SK-N-SH (cell line): ENCODE data around the gene ZNF134. TPM values are rescaled to one million over a fixed set of nuclear protein-coding genes. Genes with fewer than 3 reads are reported as not detected.
A peak's percentile ranks its signal among the peaks of the same experiment; 100 is the strongest.

Experiments
- CTCF ChIA-PET: fragments of 300-600, 350-600 bp; formaldehyde crosslinking; extraction: SDS; loops from one replicate; lab custom pipeline; 2021; lab: Yijun Ruan, JAX
- POLR2A ChIA-PET: fragments of 350-600 bp; sonication (Branson Sonifier 250); formaldehyde crosslinking; extraction: SDS; loops from one replicate; lab custom pipeline; 2020; ENCODE audit warnings: antibody characterized with exemption, inconsistent platforms; lab: Yijun Ruan, JAX
- DNase-seq: peaks from one replicate; pipeline ENCODE4 v3.0.0; 2012
- H2AFZ ChIP-seq: fragments of 200-600 bp; sonication (generic); 2 replicates; pipeline ENCODE4 v1.8.1; 2016; ENCODE audit warnings: antibody characterized with exemption, mild to moderate bottlenecking, low read depth
- H3F3A ChIP-seq: fragments of 200-600 bp; sonication (generic); replicated peaks from 2 replicates; pipeline ENCODE3; 2016; ENCODE audit warnings: antibody characterized with exemption, mild to moderate bottlenecking; ENCODE audit not compliant: insufficient read depth
- H3K27ac ChIP-seq, 2 experiments: fragments of 200-500 bp in 1 of 2; fragments of 200-600 bp in 1 of 2; sonication (Bioruptor generic) in 1 of 2; sonication (generic), shearing (Covaris generic) in 1 of 2; 2 replicates each; pipeline versions ENCODE4 v1.5.1 to v1.6.1; 2014 to 2016; ENCODE audit warnings: low read depth in 2 of 2, inconsistent platforms in 1 of 2, low read length in 1 of 2, mild to moderate bottlenecking in 1 of 2, mixed read lengths in 1 of 2
- H3K27me3 ChIP-seq: fragments of 200-600 bp; sonication (generic), shearing (Covaris generic); 2 replicates; pipeline ENCODE4 v1.6.1; 2016; ENCODE audit warnings: mixed run types; ENCODE audit not compliant: insufficient read depth
- H3K36me3 ChIP-seq, 2 experiments: fragments of 200-500 bp in 1 of 2; fragments of 200-600 bp in 1 of 2; sonication (Bioruptor generic) in 1 of 2; sonication (generic) in 1 of 2; replicated peaks in 1 of 2; 2 replicates each; pipeline versions ENCODE3 to v1.5.1; 2014 to 2016; ENCODE audit warnings: low read length in 1 of 2, mild to moderate bottlenecking in 1 of 2; ENCODE audit not compliant: insufficient read depth in 2 of 2, control insufficient read depth in 1 of 2
- H3K4me1 ChIP-seq, 2 experiments: fragments of 200-500 bp in 1 of 2; fragments of 200-600 bp in 1 of 2; sonication (Bioruptor generic) in 1 of 2; sonication (generic), shearing (Covaris generic) in 1 of 2; 2 replicates each; pipeline versions ENCODE4 v1.5.1 to v1.6.1; 2014 to 2016; ENCODE audit warnings: low read depth in 1 of 2, low read length in 1 of 2, mixed run types in 1 of 2; ENCODE audit not compliant: insufficient read depth in 2 of 2, control insufficient read depth in 1 of 2
- H3K4me2 ChIP-seq: fragments of 200-600 bp; sonication (generic), shearing (Covaris generic); 2 replicates; pipeline ENCODE4 v1.6.1; 2017; ENCODE audit warnings: mixed run types
- H3K4me3 ChIP-seq, 2 experiments: fragments of 200-500 bp in 1 of 2; fragments of 200-600 bp in 1 of 2; sonication (Bioruptor generic) in 1 of 2; sonication (generic), shearing (Covaris generic) in 1 of 2; 2 replicates each; pipeline versions ENCODE4 v1.5.1 to v1.8.1; 2014 to 2016; ENCODE audit warnings: low read depth in 2 of 2, inconsistent platforms in 1 of 2, low read length in 1 of 2, mild to moderate bottlenecking in 1 of 2, mixed read lengths in 1 of 2, moderate library complexity in 1 of 2
- H3K79me2 ChIP-seq: fragments of 200-600 bp; sonication (generic); 2 replicates; pipeline ENCODE4 v1.8.1; 2017; ENCODE audit warnings: mild to moderate bottlenecking; ENCODE audit not compliant: insufficient read depth
- H3K9ac ChIP-seq: fragments of 200-600 bp; sonication (generic); 2 replicates; pipeline ENCODE4 v1.6.1; 2017; ENCODE audit warnings: mixed run types
- H3K9me2 ChIP-seq: fragments of 200-600 bp; sonication (generic); 2 replicates; pipeline ENCODE4 v1.6.1; 2017; ENCODE audit warnings: mixed run types
- H3K9me3 ChIP-seq: fragments of 200-600 bp; sonication (generic); 2 replicates; pipeline ENCODE4 v1.6.1; 2017; ENCODE audit warnings: mixed run types, mild to moderate bottlenecking, moderate library complexity
- H4K20me1 ChIP-seq: fragments of 200-600 bp; sonication (generic); 2 replicates; pipeline ENCODE4 v1.6.1; 2017; ENCODE audit warnings: mild to moderate bottlenecking, mixed run types; ENCODE audit not compliant: insufficient read depth
- ELF1 ChIP-seq: IDR thresholded peaks from 2 replicates; pipeline ENCODE4 v1.4.0; 2012
- EP300 ChIP-seq, 2 experiments: IDR thresholded peaks; 2 replicates each; pipeline versions ENCODE4 v1.4.0 to v1.6.1; 2012; ENCODE audit warnings: borderline replicate concordance in 1 of 2, low read depth in 1 of 2, low read length in 1 of 2
- GATA2 ChIP-seq: sonication (generic); formaldehyde crosslinking; IDR thresholded peaks from 2 replicates; pipeline ENCODE4 v1.5.0; 2020; ENCODE audit warnings: mild to moderate bottlenecking, missing genetic modification reagents
- JUND ChIP-seq: IDR thresholded peaks from 2 replicates; pipeline ENCODE4 v1.4.0; 2012
- MXI1 ChIP-seq: IDR thresholded peaks from 2 replicates; pipeline ENCODE4 v1.6.1; 2012; ENCODE audit warnings: mild to moderate bottlenecking, low read depth, low read length, improper control_type of control experiment
- NFIC ChIP-seq: IDR thresholded peaks from 2 replicates; pipeline ENCODE4 v1.4.0; 2012; ENCODE audit warnings: borderline replicate concordance
- NRF1 ChIP-seq: IDR thresholded peaks from 2 replicates; pipeline ENCODE4 v1.6.1; 2012; ENCODE audit warnings: low read depth, mild to moderate bottlenecking, low read length
- RFX5 ChIP-seq: IDR thresholded peaks from 2 replicates; pipeline ENCODE4 v1.6.1; 2012; ENCODE audit warnings: mild to moderate bottlenecking, improper control_type of control experiment, low read length
- RXRA ChIP-seq: IDR thresholded peaks from 2 replicates; pipeline ENCODE4 v1.4.0; 2012; ENCODE audit warnings: low read depth, mild to moderate bottlenecking, borderline replicate concordance
- TAF1 ChIP-seq: IDR thresholded peaks from 2 replicates; pipeline ENCODE4 v1.6.1; 2012; ENCODE audit warnings: low read depth, mild to moderate bottlenecking, low read length, moderate library complexity, borderline replicate concordance
- TCF12 ChIP-seq: IDR thresholded peaks from 2 replicates; pipeline ENCODE4 v1.4.0; 2012
- TEAD4 ChIP-seq: IDR thresholded peaks from 2 replicates; pipeline ENCODE4 v1.4.0; 2012; ENCODE audit warnings: mild to moderate bottlenecking, borderline replicate concordance; ENCODE audit not compliant: insufficient read depth
- YY1 ChIP-seq: IDR thresholded peaks from 2 replicates; pipeline ENCODE4 v1.4.0; 2012; ENCODE audit warnings: low read depth, mild to moderate bottlenecking
- WGBS: methylation state at CpG from one replicate; pipeline ENCODE4 v1.1.6; 2017; ENCODE audit warnings: low lambda C conversion rate; 5-methylcytosine and 5-hydroxymethylcytosine counted together
- polyA plus RNA-seq, 3 experiments: library from polyadenylated mRNA; depleted of rRNA; stranded (reverse); fragments of >200 nt; gene quantifications; 2 replicates each; pipeline ENCODE4 v1.2.3, GENCODE V29; 2012
- TF ChIP-seq, protein P1 (sequence below): IDR thresholded peaks from 2 replicates; pipeline ENCODE4 v1.6.1; 2012; ENCODE audit warnings: mild to moderate bottlenecking, low read depth, low read length, moderate library complexity
- TF ChIP-seq, protein P2 (sequence below): fragments of 150-350 bp; IDR thresholded peaks from 2 replicates; pipeline ENCODE4 v1.6.1; 2016; ENCODE audit warnings: mild to moderate bottlenecking, low read depth, low read length
- TF ChIP-seq, protein P3 (sequence below): IDR thresholded peaks from 2 replicates; pipeline ENCODE4 v1.4.0; 2012; ENCODE audit warnings: low read depth, borderline replicate concordance
- TF ChIP-seq, protein P4 (sequence below): fragments of 150-350 bp; IDR thresholded peaks from 2 replicates; pipeline ENCODE4 v1.6.1; 2017; ENCODE audit warnings: antibody characterized with exemption, low read length, low read depth, borderline replicate concordance
- TF ChIP-seq, protein P5 (sequence below): IDR thresholded peaks from 2 replicates; pipeline ENCODE4 v1.4.0; 2012; ENCODE audit warnings: low read depth, borderline replicate concordance

Gene ZNF134
- polyA plus RNA-seq, 1 of the 3 experiments (the other 2 are of a cell fraction): 9.8 TPM

DNA sequence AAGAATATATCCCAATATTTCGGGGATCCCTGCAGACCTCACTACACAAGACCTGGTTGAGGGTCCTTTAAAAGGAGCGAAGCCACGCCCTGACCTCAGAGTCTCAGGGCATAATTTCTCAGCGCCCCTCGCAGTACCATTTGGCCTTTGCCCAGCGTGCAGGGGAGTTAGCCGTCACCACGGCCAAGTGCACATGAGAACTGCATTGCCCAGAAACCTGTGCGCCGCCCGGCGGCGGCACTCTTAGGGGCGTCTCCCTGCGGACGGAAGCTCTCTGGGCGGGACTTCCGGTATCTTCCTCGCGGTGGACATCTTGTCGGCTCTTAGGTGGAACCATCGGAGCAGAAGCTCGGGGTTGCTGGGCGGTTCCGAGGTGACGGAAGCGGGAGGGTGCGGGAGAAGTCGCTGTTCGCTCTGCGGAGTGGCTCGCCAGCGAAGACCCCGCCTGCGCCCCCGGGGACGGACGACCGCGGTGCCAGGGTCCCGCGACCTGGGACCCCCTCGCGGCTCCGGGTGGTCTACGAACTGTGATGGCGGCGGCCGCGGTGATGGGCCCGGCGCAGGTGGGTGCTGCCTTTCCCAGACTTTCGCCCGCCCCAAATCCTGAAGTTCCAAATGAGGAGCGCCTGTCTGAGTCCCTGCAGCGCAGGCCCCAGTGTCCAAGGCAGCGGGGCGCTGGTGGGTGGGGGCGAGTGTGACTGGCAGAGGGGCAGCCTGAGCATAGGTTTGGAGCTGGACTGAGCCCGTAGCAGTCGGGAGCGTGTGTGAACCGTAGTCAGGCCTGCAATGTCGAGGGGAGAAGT lies at the start of gene ZNF134 (continued):
- TF ChIP-seq, protein P1, sequence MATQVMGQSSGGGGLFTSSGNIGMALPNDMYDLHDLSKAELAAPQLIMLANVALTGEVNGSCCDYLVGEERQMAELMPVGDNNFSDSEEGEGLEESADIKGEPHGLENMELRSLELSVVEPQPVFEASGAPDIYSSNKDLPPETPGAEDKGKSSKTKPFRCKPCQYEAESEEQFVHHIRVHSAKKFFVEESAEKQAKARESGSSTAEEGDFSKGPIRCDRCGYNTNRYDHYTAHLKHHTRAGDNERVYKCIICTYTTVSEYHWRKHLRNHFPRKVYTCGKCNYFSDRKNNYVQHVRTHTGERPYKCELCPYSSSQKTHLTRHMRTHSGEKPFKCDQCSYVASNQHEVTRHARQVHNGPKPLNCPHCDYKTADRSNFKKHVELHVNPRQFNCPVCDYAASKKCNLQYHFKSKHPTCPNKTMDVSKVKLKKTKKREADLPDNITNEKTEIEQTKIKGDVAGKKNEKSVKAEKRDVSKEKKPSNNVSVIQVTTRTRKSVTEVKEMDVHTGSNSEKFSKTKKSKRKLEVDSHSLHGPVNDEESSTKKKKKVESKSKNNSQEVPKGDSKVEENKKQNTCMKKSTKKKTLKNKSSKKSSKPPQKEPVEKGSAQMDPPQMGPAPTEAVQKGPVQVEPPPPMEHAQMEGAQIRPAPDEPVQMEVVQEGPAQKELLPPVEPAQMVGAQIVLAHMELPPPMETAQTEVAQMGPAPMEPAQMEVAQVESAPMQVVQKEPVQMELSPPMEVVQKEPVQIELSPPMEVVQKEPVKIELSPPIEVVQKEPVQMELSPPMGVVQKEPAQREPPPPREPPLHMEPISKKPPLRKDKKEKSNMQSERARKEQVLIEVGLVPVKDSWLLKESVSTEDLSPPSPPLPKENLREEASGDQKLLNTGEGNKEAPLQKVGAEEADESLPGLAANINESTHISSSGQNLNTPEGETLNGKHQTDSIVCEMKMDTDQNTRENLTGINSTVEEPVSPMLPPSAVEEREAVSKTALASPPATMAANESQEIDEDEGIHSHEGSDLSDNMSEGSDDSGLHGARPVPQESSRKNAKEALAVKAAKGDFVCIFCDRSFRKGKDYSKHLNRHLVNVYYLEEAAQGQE: no peak
- no peak; the same call in 1 of the 2 replicates for TF ChIP-seq NRF1
- no peak for TF ChIP-seq JUND
- TF ChIP-seq MXI1: 0 out of 2 replicates have a peak, but pooled peaks have one; percentile 49
- TF ChIP-seq, protein P2, sequence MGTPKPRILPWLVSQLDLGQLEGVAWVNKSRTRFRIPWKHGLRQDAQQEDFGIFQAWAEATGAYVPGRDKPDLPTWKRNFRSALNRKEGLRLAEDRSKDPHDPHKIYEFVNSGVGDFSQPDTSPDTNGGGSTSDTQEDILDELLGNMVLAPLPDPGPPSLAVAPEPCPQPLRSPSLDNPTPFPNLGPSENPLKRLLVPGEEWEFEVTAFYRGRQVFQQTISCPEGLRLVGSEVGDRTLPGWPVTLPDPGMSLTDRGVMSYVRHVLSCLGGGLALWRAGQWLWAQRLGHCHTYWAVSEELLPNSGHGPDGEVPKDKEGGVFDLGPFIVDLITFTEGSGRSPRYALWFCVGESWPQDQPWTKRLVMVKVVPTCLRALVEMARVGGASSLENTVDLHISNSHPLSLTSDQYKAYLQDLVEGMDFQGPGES: no peak
- peak; percentile 90 for TF ChIP-seq YY1
- TF ChIP-seq TAF1: peak; percentile 81; the same call in 1 of the 2 replicates
- TF ChIP-seq, protein P3, sequence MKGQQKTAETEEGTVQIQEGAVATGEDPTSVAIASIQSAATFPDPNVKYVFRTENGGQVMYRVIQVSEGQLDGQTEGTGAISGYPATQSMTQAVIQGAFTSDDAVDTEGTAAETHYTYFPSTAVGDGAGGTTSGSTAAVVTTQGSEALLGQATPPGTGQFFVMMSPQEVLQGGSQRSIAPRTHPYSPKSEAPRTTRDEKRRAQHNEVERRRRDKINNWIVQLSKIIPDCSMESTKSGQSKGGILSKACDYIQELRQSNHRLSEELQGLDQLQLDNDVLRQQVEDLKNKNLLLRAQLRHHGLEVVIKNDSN: no peak
- no peak for TF ChIP-seq TEAD4

DNA sequence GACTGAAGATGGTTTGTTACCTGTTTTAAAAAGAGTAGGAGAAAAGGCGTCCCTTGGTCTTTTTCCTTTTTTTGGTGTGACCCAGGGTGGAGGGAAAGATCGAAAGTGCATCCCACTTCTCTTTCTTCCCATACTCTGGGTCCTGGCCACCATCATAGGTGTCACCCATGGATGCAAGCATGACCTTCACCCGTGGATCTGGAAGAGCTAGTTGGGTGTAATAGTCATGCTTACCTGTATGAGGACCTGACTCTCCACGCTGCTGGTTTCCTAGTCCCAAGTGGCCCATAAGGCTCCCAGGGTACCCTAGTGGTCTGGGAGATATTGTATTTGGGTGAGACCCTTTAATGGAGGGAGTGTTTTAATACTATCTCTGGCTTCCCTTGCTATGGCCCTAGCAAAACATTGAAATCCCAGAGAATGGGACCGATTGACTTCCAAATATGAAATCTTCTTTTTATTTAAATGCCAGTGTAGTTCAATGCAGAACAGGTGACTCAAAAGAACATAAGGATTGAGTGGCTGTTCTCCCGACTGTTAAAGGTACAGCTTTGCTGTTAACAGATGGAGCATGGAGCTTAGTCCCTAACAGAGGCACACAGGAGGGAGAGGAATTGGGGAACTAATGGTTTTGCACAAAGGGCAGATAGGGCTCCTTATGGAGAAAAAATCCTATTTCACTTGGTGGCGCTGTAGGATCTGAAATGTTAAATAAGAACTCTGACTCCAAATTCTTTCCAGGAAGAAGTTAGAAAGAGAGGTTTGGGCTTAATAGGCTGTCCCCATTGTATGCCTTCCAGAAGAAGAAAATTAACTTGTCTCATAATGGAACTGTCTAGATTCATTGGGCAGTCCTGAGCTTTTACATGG lies 47.4 kb upstream of the ZNF134 start:
- no peak overlapping the region for H3K27ac ChIP-seq
- no peak overlapping the region for H2AFZ ChIP-seq
- ChIA-PET CTCF (no interaction called here), POLR2A (no interaction called here)
- DNase-seq: no peak
- H3K36me3 ChIP-seq: peaks cover under 1 to 4% of the 10 kb centered on the region in 2 experiments
- no peaks in the 10 kb centered on the region for H3K4me1 ChIP-seq
- no peak for TF ChIP-seq TCF12
- no peak for TF ChIP-seq TEAD4
- no peak for TF ChIP-seq EP300 (IDR thresholded peaks at IDR 0.05; ENCODE audit: borderline replicate concordance in 1 of 2, low read depth in 1 of 2, low read length in 1 of 2)
- TF ChIP-seq MXI1: no peak
- no peak for TF ChIP-seq RFX5
- TF ChIP-seq, protein P3: no peak
- no peak for TF ChIP-seq NFIC
- TF ChIP-seq, protein P4, sequence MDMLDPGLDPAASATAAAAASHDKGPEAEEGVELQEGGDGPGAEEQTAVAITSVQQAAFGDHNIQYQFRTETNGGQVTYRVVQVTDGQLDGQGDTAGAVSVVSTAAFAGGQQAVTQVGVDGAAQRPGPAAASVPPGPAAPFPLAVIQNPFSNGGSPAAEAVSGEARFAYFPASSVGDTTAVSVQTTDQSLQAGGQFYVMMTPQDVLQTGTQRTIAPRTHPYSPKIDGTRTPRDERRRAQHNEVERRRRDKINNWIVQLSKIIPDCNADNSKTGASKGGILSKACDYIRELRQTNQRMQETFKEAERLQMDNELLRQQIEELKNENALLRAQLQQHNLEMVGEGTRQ: no peak
- TF ChIP-seq, protein P5, sequence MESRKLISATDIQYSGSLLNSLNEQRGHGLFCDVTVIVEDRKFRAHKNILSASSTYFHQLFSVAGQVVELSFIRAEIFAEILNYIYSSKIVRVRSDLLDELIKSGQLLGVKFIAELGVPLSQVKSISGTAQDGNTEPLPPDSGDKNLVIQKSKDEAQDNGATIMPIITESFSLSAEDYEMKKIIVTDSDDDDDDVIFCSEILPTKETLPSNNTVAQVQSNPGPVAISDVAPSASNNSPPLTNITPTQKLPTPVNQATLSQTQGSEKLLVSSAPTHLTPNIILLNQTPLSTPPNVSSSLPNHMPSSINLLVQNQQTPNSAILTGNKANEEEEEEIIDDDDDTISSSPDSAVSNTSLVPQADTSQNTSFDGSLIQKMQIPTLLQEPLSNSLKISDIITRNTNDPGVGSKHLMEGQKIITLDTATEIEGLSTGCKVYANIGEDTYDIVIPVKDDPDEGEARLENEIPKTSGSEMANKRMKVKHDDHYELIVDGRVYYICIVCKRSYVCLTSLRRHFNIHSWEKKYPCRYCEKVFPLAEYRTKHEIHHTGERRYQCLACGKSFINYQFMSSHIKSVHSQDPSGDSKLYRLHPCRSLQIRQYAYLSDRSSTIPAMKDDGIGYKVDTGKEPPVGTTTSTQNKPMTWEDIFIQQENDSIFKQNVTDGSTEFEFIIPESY: no peak
- no peak for TF ChIP-seq RXRA
- no peak for TF ChIP-seq ELF1
- no peak for TF ChIP-seq GATA2
- no peak for TF ChIP-seq TAF1
- H3F3A ChIP-seq: peaks cover 6% of the 10 kb centered on the region
- H4K20me1 ChIP-seq: no peaks in the 10 kb centered on the region
- WGBS: 28% methylated on average over 7 of the region's 7 CpGs
- H3K9me2 ChIP-seq: no peaks in the 10 kb centered on the region
- no peaks in the 10 kb centered on the region for H3K27me3 ChIP-seq
- no peak overlapping the region for H3K4me2 ChIP-seq
- H3K79me2 ChIP-seq: no peaks in the 10 kb centered on the region
- H3K9me3 ChIP-seq: peaks cover 26% of the 10 kb centered on the region; the same call in 1 of the 2 replicates
- H3K9ac ChIP-seq: no peak overlapping the region
- no peak overlapping the region for H3K4me3 ChIP-seq
